HL-60 (cell line): ENCODE results near the gene FRAT1.

Experiments used
- CTCF ChIP-seq: IDR thresholded peaks from one replicate; pipeline ENCODE4 v1.5.1; 2011; ENCODE audit warnings: low read length, control low read depth, inconsistent platforms; ENCODE audit not compliant: insufficient read depth
- GABPA ChIP-seq: IDR thresholded peaks from 2 replicates; pipeline ENCODE4 v1.6.1; 2012; ENCODE audit warnings: low read depth
- POLR2AphosphoS5 ChIP-seq: IDR thresholded peaks from 2 replicates; pipeline ENCODE4 v1.6.1; 2012; ENCODE audit warnings: low read depth
- REST ChIP-seq: IDR thresholded peaks from 2 replicates; pipeline ENCODE4 v1.6.1; 2012; ENCODE audit warnings: low read depth; ENCODE audit not compliant: insufficient replicate concordance

- TF ChIP-seq CTCF (no peak), POLR2AphosphoS5 (no peak), GABPA (no peak; the same call in 1 of the 2 replicates), REST (no peak)
Observed at GRCh38 chr10:97365761-97366351, 46.8 kb downstream of the FRAT1 start.
